GM19438 (cell line): ENCODE measurements around the gene MCM5.
"Not testable (repeated sequence)": the region's sequence is repeated elsewhere in the genome, so short reads cannot be mapped to it uniquely, and the experiment has no call there.

Experiments
- ATAC-seq: cut with Tn5 transposase; IDR thresholded peaks from one replicate; pipeline ENCODE4 v1.9.1; 2021; ENCODE audit warnings: low read depth; ENCODE audit not compliant: unreplicated experiment

Gene MCM5

GRCh38 chr22:35449829-35450689, 50.1 kb downstream of the MCM5 start:
- ATAC-seq = no peak

- ATAC-seq = no peak
These were observed 51.1 kb downstream of the MCM5 start for GRCh38 chr22:35450824-35451569.

- ATAC-seq = no peak
These were observed 51.7 kb downstream of the MCM5 start for GRCh38 chr22:35451592-35451991.

- ATAC-seq = no peak
These were observed 52.4 kb downstream of the MCM5 start for GRCh38 chr22:35452351-35452781.

- no peak for ATAC-seq
These were observed 53.1 kb downstream of the MCM5 start for GRCh38 chr22:35452810-35453743.

- ATAC-seq = no peak
These were observed 54.6 kb downstream of the MCM5 start for GRCh38 chr22:35454416-35455054.

- ATAC-seq = no peak
These were observed 55.6 kb downstream of the MCM5 start for GRCh38 chr22:35455529-35455928.

- ATAC-seq = no peak
These were observed 56.8 kb downstream of the MCM5 start for GRCh38 chr22:35456757-35457156.

- ATAC-seq = no peak
These were observed 58.0 kb downstream of the MCM5 start for GRCh38 chr22:35457729-35458546.

- no peak for ATAC-seq
These were observed 58.8 kb downstream of the MCM5 start for GRCh38 chr22:35458547-35459422.

GRCh38 chr22:35459423-35459894, 59.5 kb downstream of the MCM5 start:
- ATAC-seq = no peak

GRCh38 chr22:35459976-35460375, 60.0 kb downstream of the MCM5 start:
- not testable (repeated sequence) for ATAC-seq

GRCh38 chr22:35460688-35461087, 60.7 kb downstream of the MCM5 start:
- no peak for ATAC-seq

- no peak for ATAC-seq
These were observed 62.7 kb downstream of the MCM5 start for GRCh38 chr22:35462498-35463230.

- no peak for ATAC-seq
These were observed 63.4 kb downstream of the MCM5 start for GRCh38 chr22:35463231-35463933.

GRCh38 chr22:35464399-35464798, 64.5 kb downstream of the MCM5 start:
- no peak for ATAC-seq

- no peak for ATAC-seq
These were observed 65.3 kb downstream of the MCM5 start for GRCh38 chr22:35465109-35465701.
